NCI-H345 (cell line): ENCODE measurements around the gene ZNF697.
"Not testable (repeated sequence)": the region's sequence is repeated elsewhere in the genome, so short reads cannot be mapped to it uniquely, and the experiment has no call there.

ENCODE experiments used
- DNase-seq: peaks from one replicate; lab custom pipeline; 2025; lab: John Stamatoyannopoulos, UW

The ZNF697 gene

GRCh38 chr1:119647734-119648619 lies at the start of gene ZNF697:
ZNF697 (minus strand) TSS chr1:119648266; CDS start chr1:119626100, 22,166 bp downstream.
- DNase-seq: peak; percentile 97

DNA sequence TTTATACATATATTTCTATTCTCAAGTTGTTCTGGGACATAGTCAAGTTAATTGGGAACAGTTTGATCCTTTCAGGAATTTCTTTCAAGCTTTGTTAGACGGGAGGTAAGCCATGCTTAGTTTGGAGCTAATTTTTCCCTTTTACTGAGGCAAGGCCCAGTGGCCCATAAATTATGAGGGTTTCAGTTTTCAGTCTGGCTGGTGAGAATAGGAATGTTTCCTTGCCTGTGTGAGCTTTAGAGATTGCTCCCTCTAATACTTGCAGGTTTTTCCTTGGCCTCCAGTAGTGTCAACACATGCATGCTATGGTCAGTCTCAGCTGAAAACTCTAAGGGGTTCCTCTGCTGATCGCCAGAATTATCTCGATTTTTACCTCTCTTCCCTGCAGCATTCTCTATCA lies 49.5 kb upstream of the ZNF697 start:
- no peak for DNase-seq

DNA sequence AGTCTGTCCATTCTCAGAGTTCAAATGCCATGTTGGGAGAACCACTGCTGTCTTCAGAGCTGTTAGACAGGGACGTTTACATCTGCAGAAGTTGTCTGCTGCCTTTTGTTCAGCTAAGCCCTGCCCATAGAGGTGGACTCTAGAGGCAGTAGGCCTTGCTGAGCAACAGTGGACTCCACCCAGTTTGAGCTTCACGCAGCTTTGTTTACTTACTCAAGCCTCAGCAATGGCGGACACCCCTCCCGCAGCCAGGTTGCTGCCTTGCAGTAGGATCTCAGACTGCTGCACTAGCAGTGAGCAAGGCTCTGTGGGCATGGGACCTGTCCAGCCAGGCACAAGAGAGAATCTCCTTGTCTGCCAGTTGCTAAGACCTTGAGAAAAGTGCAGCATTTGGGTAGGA lies 48.8 kb upstream of the ZNF697 start:
- DNase-seq: not testable (repeated sequence)

DNA sequence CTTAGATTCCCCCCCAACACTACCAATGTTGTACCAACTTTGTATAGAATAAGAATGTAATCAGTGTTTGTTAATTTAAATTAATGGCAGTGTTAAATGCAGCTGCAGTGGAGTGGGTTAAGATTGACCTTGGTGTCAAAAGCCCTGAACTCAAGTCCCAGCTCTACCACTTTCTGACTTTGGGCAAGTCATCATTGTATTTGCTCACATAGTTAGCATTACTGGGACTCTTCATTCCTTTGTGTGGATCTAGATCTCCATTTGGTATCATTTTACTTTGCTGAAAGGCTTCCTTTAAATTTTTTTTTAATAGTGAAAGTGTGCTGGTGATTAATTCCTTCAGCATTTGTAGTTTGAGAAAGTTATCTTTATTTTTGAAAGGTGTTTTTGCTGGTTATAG lies 41.4 kb upstream of the ZNF697 start:
- no peak for DNase-seq

DNA sequence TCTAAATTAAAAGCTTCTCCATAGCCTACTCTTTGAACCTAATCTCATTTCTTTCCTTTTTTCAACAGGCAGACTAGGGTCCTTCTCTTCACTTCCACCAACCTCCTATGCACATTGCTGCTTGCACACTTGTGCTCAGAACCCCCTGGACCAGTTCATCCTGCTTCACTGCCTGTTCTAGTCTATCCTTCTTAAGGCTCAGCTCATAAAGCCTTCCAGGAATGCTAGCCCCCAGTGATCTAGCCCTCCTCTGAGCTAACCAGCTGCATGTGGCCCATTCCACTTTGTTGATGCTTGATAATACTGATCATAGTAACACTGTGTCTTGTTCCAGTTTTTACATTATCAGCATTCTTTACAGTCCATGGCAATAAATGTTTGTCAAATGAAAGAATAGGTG lies 40.7 kb upstream of the ZNF697 start:
- DNase-seq: no peak

DNA sequence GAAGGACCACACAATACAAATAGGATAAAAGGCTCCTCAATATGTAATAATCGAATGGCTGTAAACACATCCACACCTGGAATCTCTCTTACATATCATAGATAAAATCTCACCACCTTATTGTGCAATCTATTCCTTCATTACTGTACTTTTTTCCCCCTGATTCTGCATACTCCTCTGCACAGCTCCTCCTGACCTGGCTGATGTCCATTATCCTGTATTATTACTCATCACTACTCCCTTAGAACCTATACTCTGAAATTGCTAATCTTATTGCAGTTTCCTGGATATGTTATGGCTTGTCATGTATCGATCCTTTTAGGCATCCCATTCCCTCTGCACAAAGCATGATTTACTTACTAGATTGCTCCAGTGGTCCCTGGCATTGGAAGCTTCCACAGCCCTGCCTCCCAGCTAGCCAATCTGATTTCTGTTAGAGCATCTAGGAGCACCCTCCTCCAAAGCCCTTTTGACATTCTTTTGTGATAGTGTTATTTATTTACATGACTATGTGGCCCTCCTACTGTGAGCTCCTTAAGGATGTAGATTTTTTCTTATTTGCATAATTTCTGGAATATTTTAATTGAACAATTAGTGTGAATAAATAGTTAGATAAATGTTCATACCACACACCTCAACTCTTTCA lies 39.5 kb upstream of the ZNF697 start:
- no peak for DNase-seq

DNA sequence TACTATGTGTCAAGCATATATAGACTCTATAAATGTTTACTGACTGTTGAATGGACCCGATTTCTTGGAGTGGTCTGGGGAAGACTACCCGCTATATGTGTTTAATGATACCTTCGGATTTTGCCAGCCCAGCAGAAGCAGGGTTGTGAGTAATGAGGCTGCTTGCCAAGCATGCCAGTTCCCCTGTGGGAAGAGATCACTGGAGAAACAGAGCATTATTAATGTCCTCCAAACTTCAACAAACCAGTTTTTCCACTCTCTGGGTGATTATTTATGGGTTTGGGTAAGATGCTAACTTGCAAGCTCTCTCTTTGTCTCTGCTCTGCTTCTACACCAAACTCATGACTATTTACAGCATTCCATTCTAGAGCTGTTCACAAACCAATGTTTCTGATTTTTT lies 38.6 kb upstream of the ZNF697 start:
- DNase-seq: peak; percentile 44

- DNase-seq: no peak
Measured at GRCh38 chr1:119683893-119684292, 35.8 kb upstream of the ZNF697 start.

DNA sequence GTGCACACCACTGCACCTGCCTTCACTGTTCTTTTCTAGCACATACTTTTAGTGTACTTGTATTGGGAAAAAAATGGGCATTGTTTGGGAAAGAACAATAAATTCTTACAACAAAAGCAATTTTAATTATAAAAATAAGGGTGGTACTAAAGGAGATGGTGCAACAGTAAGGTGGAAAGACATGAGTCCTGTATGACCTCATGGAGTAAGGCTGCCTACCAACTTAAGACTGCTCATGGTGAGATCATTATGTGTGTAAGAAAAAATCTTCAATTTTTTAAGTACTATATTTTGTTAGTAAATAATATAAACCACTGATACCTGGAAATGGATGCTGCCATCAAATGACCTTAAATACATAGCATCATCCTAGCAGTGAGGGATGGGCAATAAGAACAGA lies 34.1 kb upstream of the ZNF697 start:
- DNase-seq: no peak

- no peak for DNase-seq
Measured at GRCh38 chr1:119681560-119681959, 33.5 kb upstream of the ZNF697 start.

DNA sequence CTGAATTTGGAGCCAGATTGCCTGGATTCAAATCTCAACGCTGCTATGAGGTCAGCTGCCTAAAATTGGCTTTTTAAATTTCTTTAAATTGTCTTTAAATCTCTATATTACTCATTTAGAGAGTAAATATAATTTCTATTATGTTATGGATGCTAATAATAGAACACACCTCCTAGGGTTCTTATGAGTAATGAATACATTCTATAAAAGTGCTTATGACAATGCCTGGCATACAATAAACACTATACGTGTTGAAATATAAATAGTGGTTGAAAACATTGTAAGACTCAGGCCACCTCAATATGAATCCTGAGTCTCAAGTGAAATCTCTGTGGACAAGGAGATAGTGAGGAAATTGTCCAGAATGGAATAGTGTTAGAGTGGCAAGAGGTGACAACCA lies 32.7 kb upstream of the ZNF697 start:
- DNase-seq: no peak

DNA sequence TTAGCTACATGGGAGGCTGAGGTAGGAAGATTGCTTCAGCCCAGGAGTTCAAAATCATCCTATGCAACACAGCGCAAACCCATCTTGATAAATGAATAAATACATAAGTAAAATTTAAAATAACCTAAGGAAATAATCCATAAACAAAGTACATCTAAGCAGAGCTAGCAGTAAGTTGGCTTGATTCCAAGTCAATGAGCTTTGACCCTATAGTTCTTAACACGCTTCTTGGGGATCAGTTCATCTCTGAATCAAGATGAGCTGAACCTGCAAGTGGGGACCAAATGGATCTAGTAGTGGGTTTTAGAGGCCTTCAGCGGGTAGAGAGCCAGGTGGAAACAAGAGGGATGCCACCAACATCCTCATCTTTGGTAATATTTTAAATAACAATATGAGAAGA lies 32.1 kb upstream of the ZNF697 start:
- no peak for DNase-seq

GRCh38 chr1:119679223-119679622 lies 31.2 kb upstream of the ZNF697 start:
- DNase-seq: no peak

DNA sequence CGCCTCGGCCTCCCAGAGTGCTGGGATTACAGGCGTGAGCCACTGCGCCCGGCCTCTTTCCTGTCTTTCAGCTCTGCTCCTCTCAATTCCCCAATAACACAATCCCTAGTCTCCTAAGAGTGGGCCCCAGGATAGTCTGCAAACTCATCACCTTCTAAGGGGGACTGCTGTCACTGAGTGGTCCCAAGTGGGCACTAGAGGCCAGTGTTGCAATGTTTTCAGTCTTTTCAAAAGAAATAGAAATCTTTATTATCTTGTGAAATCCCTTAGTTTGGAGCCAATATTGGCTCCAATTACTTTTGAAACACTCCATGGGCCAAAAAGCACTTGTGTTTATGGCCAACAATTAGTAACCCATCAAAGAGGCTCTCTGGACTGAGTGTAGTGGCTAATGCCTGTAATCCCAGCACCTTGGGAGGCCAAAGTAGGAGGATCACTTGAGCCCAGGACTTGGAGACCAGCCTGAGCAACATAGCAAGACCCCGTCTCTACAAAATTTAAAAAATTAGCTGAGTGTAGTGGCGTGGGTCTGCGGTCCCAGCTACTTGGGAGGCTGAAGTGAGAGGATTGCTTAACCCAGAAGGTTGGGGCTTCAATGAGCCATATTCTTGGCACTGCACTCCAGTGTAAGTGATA lies 28.6 kb upstream of the ZNF697 start:
- DNase-seq: no peak

DNA sequence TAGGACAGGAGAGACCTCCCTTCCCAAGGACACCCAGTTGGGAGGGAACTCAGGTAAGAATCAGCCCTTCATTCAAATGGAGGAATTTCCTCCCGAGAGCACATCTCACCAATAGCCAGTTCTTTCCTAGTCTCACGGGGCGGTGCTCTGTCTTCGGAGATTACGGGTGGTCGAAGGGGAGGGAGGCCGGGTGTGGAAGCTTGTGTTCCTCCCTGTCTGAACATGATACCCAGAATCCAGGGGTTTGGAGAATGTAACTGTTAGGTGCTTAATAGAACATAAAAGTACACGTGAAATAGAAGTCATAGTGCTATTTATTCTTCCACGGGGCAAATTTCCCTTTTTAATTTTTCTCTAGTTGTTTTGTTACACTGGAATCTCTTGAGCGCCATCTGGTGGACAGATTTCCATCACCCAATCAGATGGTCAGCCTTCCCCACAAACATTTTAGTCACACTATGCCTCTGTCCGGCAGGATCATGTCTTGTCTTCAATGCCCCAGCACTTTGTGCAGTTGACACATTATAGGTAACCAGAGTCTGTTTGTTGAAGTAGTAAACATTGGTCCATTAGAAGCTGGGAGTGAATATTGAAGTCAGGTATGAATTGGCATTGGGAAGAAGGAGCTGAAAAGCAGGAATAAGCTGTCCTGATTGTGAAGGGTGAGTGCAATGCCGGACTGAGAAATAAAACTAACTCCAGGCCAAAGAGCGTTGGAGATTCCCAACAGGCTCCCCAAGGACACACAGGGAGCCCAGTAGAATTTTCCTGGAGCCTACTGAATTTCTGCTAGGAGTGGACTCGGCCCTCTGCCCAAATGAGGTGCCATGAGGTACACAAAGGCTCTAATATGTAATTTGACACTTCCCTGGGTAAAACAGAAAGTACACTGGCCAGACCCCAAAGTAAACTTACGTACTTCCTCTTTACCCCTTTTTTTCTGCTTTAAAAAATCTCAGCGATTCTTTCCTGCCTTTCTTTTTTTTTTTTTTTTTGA lies 27.6 kb upstream of the ZNF697 start:
- DNase-seq: peak; percentile 88

DNA sequence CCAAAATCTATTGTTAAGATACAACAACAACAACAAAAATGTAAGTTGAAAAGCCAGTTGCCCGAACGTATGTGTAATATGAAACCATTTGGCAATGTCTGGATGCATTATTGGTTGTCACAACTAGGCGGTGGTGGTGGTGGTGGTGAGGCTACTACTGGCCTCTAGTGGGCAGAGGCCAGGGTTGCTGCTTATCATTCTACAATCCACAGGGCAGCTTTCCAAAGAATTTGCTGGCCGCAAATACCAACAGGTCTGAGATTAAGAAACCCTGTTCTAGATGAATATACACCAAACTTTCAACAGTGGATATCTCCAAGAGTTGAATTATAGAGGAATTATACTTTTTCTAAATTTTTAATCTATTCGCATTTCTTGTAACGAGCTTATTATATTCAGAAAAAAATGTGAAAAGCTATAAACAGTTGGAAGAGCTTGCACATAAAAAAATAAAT lies 26.8 kb upstream of the ZNF697 start:
- DNase-seq: peak; percentile 94

- DNase-seq: no peak
Measured at GRCh38 chr1:119674111-119674526, 26.1 kb upstream of the ZNF697 start.

GRCh38 chr1:119673171-119673940 lies 25.3 kb upstream of the ZNF697 start:
- no peak for DNase-seq

GRCh38 chr1:119670898-119671297 lies 22.8 kb upstream of the ZNF697 start:
- no peak for DNase-seq

DNA sequence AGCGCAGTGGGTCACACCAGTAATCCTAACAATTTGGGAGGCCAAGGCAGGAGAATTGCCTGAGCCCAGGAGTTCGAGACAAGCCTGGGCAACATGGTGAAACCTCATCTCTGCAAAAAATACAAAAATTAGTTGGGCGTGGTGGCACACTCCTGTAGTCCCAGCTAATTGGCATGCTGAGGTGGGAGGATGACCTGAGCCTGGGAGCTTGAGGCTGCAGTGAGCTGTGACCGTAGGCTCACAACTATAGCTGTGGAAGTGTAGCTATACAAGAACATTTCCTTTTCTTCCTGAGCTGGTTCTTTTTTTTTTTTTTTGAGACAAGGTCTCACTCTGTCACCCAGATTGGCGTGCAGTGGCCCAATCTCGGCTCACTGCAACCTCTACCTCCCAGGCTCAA lies 19.1 kb upstream of the ZNF697 start:
- no peak for DNase-seq

DNA sequence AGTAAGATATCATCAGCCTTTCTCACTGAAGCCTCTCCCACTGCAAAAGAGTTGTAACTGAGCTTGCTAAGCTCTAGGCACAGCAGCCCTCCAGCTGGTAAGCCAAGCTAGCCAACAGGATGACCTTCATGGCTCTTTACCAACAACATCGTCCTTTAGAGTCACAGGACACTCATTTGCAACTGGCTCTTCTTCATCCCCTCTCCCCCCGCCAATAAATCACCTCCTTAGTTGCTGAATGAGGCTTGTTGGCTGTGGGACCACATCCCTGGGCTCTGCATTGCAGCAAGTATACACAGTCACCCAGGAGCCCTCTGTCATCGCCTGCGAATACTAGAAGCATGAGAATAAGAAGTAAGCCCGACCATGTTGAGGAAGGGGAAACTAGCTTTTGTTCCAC lies 16.0 kb upstream of the ZNF697 start:
- DNase-seq: no peak
